ENCODE measurements around the gene CTNNA2. TPM values are rescaled to one million over a fixed set of nuclear protein-coding genes. Genes with fewer than 3 reads are reported as not detected.

CTNNA2 gene
- total RNA-seq, 2 donors from 2014 or later = 0.17 to 0.88 TPM

DNA sequence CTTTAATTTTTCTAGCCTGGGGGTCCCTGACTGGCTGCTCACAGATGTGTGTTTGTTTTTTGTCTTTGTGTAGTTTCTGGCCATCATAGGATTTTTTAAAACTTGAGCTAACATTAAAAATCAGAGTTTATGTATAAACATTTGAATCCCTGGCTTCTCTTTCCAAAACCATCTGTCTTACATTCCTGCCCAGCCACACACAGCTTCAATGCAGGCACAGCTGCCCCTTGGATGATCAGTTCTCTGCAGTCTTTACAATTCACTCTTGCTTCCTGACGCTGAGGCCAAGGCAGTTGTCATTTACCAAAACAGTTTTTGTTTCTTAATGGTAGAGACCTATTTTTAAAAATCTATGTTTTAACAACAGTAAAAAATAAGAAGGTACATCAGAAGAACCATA, 960.9 kb downstream of the CTNNA2 start:
- Histone ChIP-seq H3K4me3 (no peak overlapping the region), H3K27me3 (no peaks in the 10 kb centered on the region), H3K9ac (ENCODE audit: low read depth in 2 of 2, low read length in 2 of 2) (no peak overlapping the region), H3K27ac (no peak overlapping the region), H3K9me3 (no peaks in the 10 kb centered on the region), H3K4me1 (no peaks in the 10 kb centered on the region), H3K36me3 (no peaks in the 10 kb centered on the region)
- intact Hi-C loops (cut with DNase I) = no loop called here
- TF ChIP-seq, protein P1, sequence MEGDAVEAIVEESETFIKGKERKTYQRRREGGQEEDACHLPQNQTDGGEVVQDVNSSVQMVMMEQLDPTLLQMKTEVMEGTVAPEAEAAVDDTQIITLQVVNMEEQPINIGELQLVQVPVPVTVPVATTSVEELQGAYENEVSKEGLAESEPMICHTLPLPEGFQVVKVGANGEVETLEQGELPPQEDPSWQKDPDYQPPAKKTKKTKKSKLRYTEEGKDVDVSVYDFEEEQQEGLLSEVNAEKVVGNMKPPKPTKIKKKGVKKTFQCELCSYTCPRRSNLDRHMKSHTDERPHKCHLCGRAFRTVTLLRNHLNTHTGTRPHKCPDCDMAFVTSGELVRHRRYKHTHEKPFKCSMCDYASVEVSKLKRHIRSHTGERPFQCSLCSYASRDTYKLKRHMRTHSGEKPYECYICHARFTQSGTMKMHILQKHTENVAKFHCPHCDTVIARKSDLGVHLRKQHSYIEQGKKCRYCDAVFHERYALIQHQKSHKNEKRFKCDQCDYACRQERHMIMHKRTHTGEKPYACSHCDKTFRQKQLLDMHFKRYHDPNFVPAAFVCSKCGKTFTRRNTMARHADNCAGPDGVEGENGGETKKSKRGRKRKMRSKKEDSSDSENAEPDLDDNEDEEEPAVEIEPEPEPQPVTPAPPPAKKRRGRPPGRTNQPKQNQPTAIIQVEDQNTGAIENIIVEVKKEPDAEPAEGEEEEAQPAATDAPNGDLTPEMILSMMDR (IDR thresholded peaks at IDR 0.05) = no peak
- DNase-seq = no peak

DNA sequence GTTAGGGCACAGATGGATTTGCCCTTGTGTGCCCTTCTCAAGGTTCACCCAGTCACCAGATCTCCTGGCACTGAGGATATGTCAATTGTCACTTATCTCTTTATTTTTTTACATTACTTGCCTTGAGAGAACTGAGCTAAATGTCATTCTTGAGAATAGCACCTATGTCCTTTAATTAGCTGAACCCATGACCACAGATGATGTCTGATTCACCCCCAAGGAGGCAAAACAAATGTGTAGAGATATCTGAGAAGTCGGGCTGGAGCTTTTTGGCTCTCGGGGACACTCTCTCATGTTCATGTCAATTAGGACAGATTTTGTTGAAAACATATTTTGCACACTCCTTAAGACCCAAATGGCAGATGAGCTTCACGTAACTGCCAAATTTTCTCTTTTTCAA, 963.1 kb downstream of the CTNNA2 start:
- no peaks in the 10 kb centered on the region for H3K9me3 ChIP-seq
- H3K27me3 ChIP-seq = no peaks in the 10 kb centered on the region
- TF ChIP-seq, protein P1 (IDR thresholded peaks at IDR 0.05) = no peak
- H3K4me1 ChIP-seq = no peaks in the 10 kb centered on the region
- H3K4me3 ChIP-seq = no peak overlapping the region
- intact Hi-C loops (cut with DNase I) = no loop called here
- H3K9ac ChIP-seq (ENCODE audit: low read depth in 2 of 2, low read length in 2 of 2) = no peak overlapping the region
- H3K27ac ChIP-seq = no peak overlapping the region
- no peaks in the 10 kb centered on the region for H3K36me3 ChIP-seq
- no peak for DNase-seq

DNA sequence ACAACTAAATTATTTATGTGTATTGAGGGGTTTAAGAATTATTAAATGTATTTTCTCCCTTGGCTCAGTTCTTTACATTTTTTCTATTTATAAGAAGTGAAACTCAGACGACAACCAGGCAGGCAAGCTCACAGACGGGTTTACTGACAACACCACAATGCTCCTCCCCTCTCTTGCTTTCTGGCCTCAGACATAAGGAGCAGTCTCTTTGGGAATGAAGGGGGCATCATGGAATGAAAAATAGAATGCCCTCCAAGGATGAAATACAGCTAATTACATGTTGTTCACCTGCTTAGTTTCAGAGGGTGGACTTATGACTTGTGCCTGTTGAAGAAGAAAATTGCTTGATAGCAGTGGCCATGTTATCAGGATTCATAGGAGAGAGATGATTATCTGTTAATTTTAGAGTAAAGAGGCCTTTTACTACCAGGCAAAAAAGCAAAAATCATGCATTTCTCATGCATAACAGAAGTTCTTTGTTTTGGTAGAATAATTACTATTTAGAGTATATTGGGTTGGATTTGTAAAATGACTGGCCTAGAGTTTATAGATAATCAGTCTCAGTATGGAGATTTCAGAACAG, 963.8 kb downstream of the CTNNA2 start:
- no peaks in the 10 kb centered on the region for H3K27me3 ChIP-seq
- H3K9me3 ChIP-seq = no peaks in the 10 kb centered on the region
- no peaks in the 10 kb centered on the region for H3K4me1 ChIP-seq
- no peak for DNase-seq
- H3K27ac ChIP-seq = no peak overlapping the region
- H3K36me3 ChIP-seq = no peaks in the 10 kb centered on the region
- intact Hi-C loops (cut with DNase I) = no loop called here
- no peak overlapping the region for H3K9ac ChIP-seq (ENCODE audit: low read depth in 2 of 2, low read length in 2 of 2)
- TF ChIP-seq, protein P1 (IDR thresholded peaks at IDR 0.05) = no peak
- no peak overlapping the region for H3K4me3 ChIP-seq

- TF ChIP-seq, protein P1 (IDR thresholded peaks at IDR 0.05) = no peak
- Histone ChIP-seq H3K27ac (no peak overlapping the region), H3K27me3 (no peaks in the 10 kb centered on the region), H3K4me1 (no peaks in the 10 kb centered on the region), H3K9ac (ENCODE audit: low read depth in 2 of 2, low read length in 2 of 2) (no peak overlapping the region), H3K4me3 (no peak overlapping the region), H3K36me3 (no peaks in the 10 kb centered on the region), H3K9me3 (no peaks in the 10 kb centered on the region)
- no peak for DNase-seq
- intact Hi-C loops (cut with DNase I) = no loop called here
These were observed 969.4 kb downstream of the CTNNA2 start for GRCh38 chr2:80482276-80482675.

- no peaks in the 10 kb centered on the region for H3K9me3 ChIP-seq
- intact Hi-C loops (cut with DNase I) = loop anchor here (10.0 kb wide), 1 partner anchor 205 kb away; no protein-coding TSS in a partner anchor
- H3K4me1 ChIP-seq = no peaks in the 10 kb centered on the region
- DNase-seq = no peak
- TF ChIP-seq, protein P1 (IDR thresholded peaks at IDR 0.05) = no peak
- no peak overlapping the region for H3K27ac ChIP-seq
- H3K36me3 ChIP-seq = no peaks in the 10 kb centered on the region
- H3K4me3 ChIP-seq = no peak overlapping the region
- no peak overlapping the region for H3K9ac ChIP-seq (ENCODE audit: low read depth in 2 of 2, low read length in 2 of 2)
- no peaks in the 10 kb centered on the region for H3K27me3 ChIP-seq
These were observed 976.9 kb downstream of the CTNNA2 start for GRCh38 chr2:80489717-80490116.

Measured in colonic mucosa (tissue), 4 donors.